Fibroblast of lung (primary cell): ENCODE results near the gene FCF1. TPM values are rescaled to one million over a fixed set of nuclear protein-coding genes. Genes with fewer than 3 reads are reported as not detected.

ENCODE experiments used
- DNase-seq, 2 donors: peaks; one replicate each; pipeline versions ENCODE4 v3.0.0 to v3.0.0-alpha.2; 2010; ENCODE audit warnings: low read depth in 2 of 2
- H2AFZ ChIP-seq: 2 replicates; pipeline ENCODE4 v1.5.1; 2012; ENCODE audit warnings: low read length, control low read depth, inconsistent platforms
- H3K27ac ChIP-seq: 2 replicates; pipeline ENCODE4 v1.5.1; 2011; ENCODE audit warnings: low read length, control low read depth; ENCODE audit not compliant: insufficient read depth
- H3K27me3 ChIP-seq: 2 replicates; pipeline ENCODE4 v1.5.1; 2011; ENCODE audit warnings: mild to moderate bottlenecking, low read length; ENCODE audit not compliant: control insufficient read depth, insufficient read depth
- H3K36me3 ChIP-seq: 2 replicates; pipeline ENCODE4 v1.5.1; 2011; ENCODE audit warnings: low read length; ENCODE audit not compliant: control insufficient read depth, insufficient read depth
- H3K4me1 ChIP-seq: 2 replicates; pipeline ENCODE4 v1.5.1; 2011; ENCODE audit warnings: low read length; ENCODE audit not compliant: control insufficient read depth, insufficient read depth; ENCODE audit errors: extremely low read depth
- H3K4me2 ChIP-seq: 2 replicates; pipeline ENCODE4 v1.5.1; 2011; ENCODE audit warnings: low read length, control low read depth; ENCODE audit not compliant: insufficient read depth; ENCODE audit errors: extremely low read depth
- H3K4me3 ChIP-seq, 4 experiments: fragments of 200-600 bp in 1 of 4; sonication (generic) in 1 of 4; replicated peaks in 1 of 4; 2 replicates each; pipeline ENCODE4 v1.5.1; 2011 to 2016; ENCODE audit warnings: low read length in 4 of 4, low read depth in 3 of 4, mild to moderate bottlenecking in 3 of 4, control low read depth in 2 of 4, inconsistent platforms in 1 of 4, mixed read lengths in 1 of 4; ENCODE audit not compliant: insufficient read depth in 1 of 4; ENCODE audit errors: control extremely low read depth in 1 of 4
- H3K79me2 ChIP-seq: 2 replicates; pipeline ENCODE4 v1.5.1; 2012; ENCODE audit warnings: mild to moderate bottlenecking, low read length, inconsistent platforms; ENCODE audit not compliant: control insufficient read depth, insufficient read depth
- H3K9ac ChIP-seq: 2 replicates; pipeline ENCODE4 v1.5.1; 2011; ENCODE audit warnings: mild to moderate bottlenecking, low read length, control low read depth; ENCODE audit not compliant: insufficient read depth
- H3K9me3 ChIP-seq: 2 replicates; pipeline ENCODE4 v1.5.1; 2012; ENCODE audit warnings: low read depth, low read length; ENCODE audit not compliant: control insufficient read depth, insufficient read depth
- H4K20me1 ChIP-seq: 2 replicates; pipeline ENCODE4 v1.5.1; 2011; ENCODE audit warnings: low read length; ENCODE audit not compliant: control insufficient read depth, insufficient read depth; ENCODE audit errors: extremely low read depth
- CTCF ChIP-seq, 2 donors: IDR thresholded peaks in 1 of 2; conservative IDR thresholded peaks in 1 of 2; 1 replicate in 1 of 2; 2 replicates in 1 of 2; pipeline ENCODE4 v1.5.1; 2011 to 2012; ENCODE audit warnings: low read length in 2 of 2, control low read depth in 1 of 2, inconsistent platforms in 1 of 2, low read depth in 1 of 2, mild to moderate bottlenecking in 1 of 2
- EZH2 ChIP-seq: IDR thresholded peaks from 2 replicates; pipeline ENCODE4 v1.5.1; 2012; ENCODE audit warnings: low read length, control low read depth, mild to moderate bottlenecking; ENCODE audit errors: missing control alignments
- polyA plus RNA-seq, 2 donors: library from polyadenylated mRNA; depleted of rRNA in 1 of 2; stranded (reverse) in 1 of 2; unstranded in 1 of 2; fragments of >200 nt; gene quantifications; 2 replicates each; pipeline ENCODE4 v1.2.1, GENCODE V29; 2011 to 2012; ENCODE audit warnings: missing spikeins in 1 of 2
- total RNA-seq: library from RNA; depleted of rRNA; stranded (reverse); fragments of >200 nt; gene quantifications from 2 replicates; pipeline ENCODE4 v1.2.1, GENCODE V29; 2014

The FCF1 gene
- total and polyA plus RNA-seq, 2 donors (not counting 1 experiment from before 2014, with no cell fraction given) = 29.2 to 67.2 TPM

GRCh38 chr14:74670726-74671411 lies 42.1 kb upstream of the FCF1 start:
- TF ChIP-seq EZH2 = no peak
- no peak for TF ChIP-seq CTCF (conservative IDR thresholded peaks at IDR 0.05 in 1 of 2, IDR thresholded peaks at IDR 0.05 in 1 of 2; ENCODE audit: low read depth in 1 of 2, low read length in 2 of 2)
- DNase-seq = peak; percentile 49 to 86
- no peaks in the 10 kb centered on the region for H4K20me1 ChIP-seq
- no peak overlapping the region for H3K9ac ChIP-seq
- no peak overlapping the region for H2AFZ ChIP-seq
- H3K4me3 ChIP-seq = no peak overlapping the region
- H3K27ac ChIP-seq = no peak overlapping the region
- H3K27me3 ChIP-seq = no peaks in the 10 kb centered on the region
- no peaks in the 10 kb centered on the region for H3K9me3 ChIP-seq
- H3K4me1 ChIP-seq = peaks cover 2% of the 10 kb centered on the region
- H3K4me2 ChIP-seq = no peak overlapping the region
- H3K36me3 ChIP-seq = peaks cover 5% of the 10 kb centered on the region
- H3K79me2 ChIP-seq = no peaks in the 10 kb centered on the region

- Histone ChIP-seq H3K9ac (no peak overlapping the region), H3K4me2 (no peak overlapping the region), H3K27me3 (no peaks in the 10 kb centered on the region), H3K9me3 (no peaks in the 10 kb centered on the region), H4K20me1 (no peaks in the 10 kb centered on the region), H3K79me2 (no peaks in the 10 kb centered on the region), H2AFZ (no peak overlapping the region), H3K4me3 (no peak overlapping the region), H3K4me1 (peaks cover 2% of the 10 kb centered on the region), H3K36me3 (peaks cover 7% of the 10 kb centered on the region), H3K27ac (no peak overlapping the region)
- TF ChIP-seq CTCF (conservative IDR thresholded peaks at IDR 0.05 in 1 of 2, IDR thresholded peaks at IDR 0.05 in 1 of 2; ENCODE audit: low read depth in 1 of 2, low read length in 2 of 2) = no peak
- TF ChIP-seq EZH2 = no peak
- peak; percentile 74 to 87 for DNase-seq
Observed at GRCh38 chr14:74671789-74672188, 41.2 kb upstream of the FCF1 start.

- H3K36me3 ChIP-seq = peaks cover 6% of the 10 kb centered on the region
Observed at GRCh38 chr14:74673768-74674167, 39.2 kb upstream of the FCF1 start.

More at GRCh38 chr14:74673768-74674167, 39.2 kb upstream of the FCF1 start:
- no peak overlapping the region for H3K4me2 ChIP-seq
- H4K20me1 ChIP-seq = no peaks in the 10 kb centered on the region
- no peak for DNase-seq
- H3K4me3 ChIP-seq = no peak overlapping the region
- H3K27ac ChIP-seq = no peak overlapping the region
- peaks cover 2% of the 10 kb centered on the region for H3K4me1 ChIP-seq
- no peaks in the 10 kb centered on the region for H3K9me3 ChIP-seq
- TF ChIP-seq CTCF (conservative IDR thresholded peaks at IDR 0.05 in 1 of 2, IDR thresholded peaks at IDR 0.05 in 1 of 2; ENCODE audit: low read depth in 1 of 2, low read length in 2 of 2) (no peak), EZH2 (no peak)
- no peaks in the 10 kb centered on the region for H3K79me2 ChIP-seq
- no peaks in the 10 kb centered on the region for H3K27me3 ChIP-seq
- no peak overlapping the region for H3K9ac ChIP-seq
- H2AFZ ChIP-seq = no peak overlapping the region
